C4-2B (cell line): Measurements from ENCODE around the gene ADPRH.

Experiments used
- H3K27ac ChIP-seq: fragments of 450-650 bp; 2 replicates; pipeline ENCODE4 v1.5.1; 2017
- ZFX ChIP-seq: fragments of 450-650 bp; IDR thresholded peaks from 2 replicates; pipeline ENCODE4 v1.6.1; 2017
- TF ChIP-seq, protein P1 (sequence below): fragments of 450-650 bp; conservative IDR thresholded peaks from 2 replicates; pipeline ENCODE4 v1.5.1; 2017; ENCODE audit warnings: mild to moderate bottlenecking

The ADPRH gene

DNA sequence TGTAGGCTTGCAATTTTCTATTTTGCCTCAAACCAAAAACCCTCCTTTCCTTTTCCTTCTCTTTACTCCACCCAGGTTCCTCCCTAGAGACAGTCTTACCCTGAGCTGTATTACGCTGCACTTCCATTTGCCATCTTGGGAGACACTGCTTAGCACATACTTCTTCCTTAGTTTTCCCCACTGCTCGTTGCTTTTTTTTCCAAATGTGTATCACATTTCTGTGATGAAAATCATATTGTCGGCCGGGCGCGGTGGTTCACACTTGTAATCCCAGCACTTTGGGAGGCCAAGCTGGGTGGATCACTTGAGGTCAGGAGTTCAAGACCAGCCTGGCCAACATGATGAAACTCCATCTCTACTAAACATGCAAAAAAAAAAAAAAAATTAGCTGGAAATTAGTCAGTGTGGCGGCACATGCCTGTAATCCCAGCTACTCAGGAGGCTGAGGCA, 51.6 kb downstream of the ADPRH start:
- H3K27ac ChIP-seq, result no peak overlapping the region

DNA sequence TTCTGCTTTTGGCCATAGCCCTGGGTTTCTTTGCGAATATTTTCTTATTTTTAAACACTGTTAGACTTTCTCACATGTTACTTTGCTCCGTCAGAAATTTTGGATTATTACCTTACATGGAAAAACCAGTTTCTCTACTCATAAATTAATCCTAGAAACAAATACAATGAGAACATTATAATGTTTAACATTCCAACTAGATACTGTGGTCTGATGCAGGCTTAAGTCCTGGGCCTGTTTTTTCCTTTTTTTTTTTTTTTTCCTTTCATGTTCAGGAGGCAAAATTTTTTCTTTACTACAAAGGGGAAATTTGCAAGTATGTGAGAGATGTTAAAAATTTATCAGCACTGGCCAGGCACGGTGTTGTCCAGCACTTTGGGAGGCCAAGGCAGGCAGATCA, 52.2 kb downstream of the ADPRH start:
- no peak for TF ChIP-seq ZFX
- TF ChIP-seq, protein P1, sequence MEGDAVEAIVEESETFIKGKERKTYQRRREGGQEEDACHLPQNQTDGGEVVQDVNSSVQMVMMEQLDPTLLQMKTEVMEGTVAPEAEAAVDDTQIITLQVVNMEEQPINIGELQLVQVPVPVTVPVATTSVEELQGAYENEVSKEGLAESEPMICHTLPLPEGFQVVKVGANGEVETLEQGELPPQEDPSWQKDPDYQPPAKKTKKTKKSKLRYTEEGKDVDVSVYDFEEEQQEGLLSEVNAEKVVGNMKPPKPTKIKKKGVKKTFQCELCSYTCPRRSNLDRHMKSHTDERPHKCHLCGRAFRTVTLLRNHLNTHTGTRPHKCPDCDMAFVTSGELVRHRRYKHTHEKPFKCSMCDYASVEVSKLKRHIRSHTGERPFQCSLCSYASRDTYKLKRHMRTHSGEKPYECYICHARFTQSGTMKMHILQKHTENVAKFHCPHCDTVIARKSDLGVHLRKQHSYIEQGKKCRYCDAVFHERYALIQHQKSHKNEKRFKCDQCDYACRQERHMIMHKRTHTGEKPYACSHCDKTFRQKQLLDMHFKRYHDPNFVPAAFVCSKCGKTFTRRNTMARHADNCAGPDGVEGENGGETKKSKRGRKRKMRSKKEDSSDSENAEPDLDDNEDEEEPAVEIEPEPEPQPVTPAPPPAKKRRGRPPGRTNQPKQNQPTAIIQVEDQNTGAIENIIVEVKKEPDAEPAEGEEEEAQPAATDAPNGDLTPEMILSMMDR, result no peak
- H3K27ac ChIP-seq, result no peak overlapping the region

More for the DNA sequence above, 51.6 kb downstream of the ADPRH start:
- TF ChIP-seq, protein P1, result no peak
- TF ChIP-seq ZFX, result no peak

DNA sequence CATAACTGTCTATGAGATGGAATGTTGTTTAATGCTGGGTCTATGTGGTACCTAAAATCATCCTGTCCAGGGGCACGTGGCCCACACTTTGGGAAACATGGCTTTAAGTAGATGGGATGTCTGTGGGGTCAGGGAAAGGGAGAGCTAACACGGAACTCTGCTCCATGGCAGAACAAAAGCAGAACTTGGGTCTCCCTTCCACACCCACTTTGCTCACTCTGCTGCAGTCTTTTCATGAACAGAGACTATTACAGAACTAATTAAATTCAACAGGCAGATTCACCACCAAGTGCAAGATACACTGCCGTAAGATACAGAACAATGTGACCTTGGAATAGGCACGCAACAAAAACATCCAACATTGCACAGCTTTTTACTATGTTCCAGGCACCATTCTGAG, 52.9 kb downstream of the ADPRH start:
- TF ChIP-seq, protein P1, result no peak
- no peak for TF ChIP-seq ZFX
- no peak overlapping the region for H3K27ac ChIP-seq

DNA sequence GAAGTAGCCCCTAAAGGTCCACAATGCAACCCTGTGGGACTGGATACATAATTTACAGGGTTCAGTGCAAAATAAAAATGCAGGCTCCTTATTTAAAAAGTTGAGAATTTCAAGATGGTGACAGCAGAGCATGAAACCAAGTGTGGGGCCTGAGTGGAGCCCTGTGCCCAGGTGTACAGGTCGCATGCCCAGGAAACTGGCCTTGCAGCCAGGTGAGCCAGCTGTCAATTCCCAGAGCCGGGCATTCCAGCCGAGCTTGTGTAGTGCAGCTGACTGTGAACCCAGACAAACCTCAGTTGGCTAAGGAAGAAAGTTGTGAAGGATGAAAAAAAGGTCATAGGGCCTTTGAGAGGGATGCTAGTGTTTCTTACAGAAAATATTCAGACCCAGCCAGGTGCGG, 53.5 kb downstream of the ADPRH start:
- H3K27ac ChIP-seq, result no peak overlapping the region
- TF ChIP-seq, protein P1, result no peak
- no peak for TF ChIP-seq ZFX

DNA sequence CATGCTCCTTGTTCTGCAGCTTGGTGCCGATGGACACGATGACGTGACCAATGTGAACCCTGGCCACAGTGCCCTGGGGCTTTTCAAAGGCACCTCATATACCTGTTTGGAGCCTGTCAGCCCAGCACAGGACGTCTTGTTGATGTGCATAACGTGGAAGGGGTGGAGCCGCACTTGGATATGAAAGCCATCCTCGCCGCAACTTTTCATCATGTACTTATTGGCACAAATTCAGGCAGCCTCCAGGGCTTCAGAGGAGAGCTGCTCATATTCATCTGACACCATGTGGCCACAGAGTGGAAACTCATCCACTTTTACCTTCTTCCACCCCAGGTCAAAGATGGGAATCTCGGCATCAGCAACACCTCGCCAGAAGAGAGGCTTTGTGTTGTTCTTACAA, 56.4 kb downstream of the ADPRH start:
- H3K27ac ChIP-seq, result peak overlapping the region; percentile 3; the same call in 1 of the 2 replicates
- no peak for TF ChIP-seq ZFX
- TF ChIP-seq, protein P1, result no peak

DNA sequence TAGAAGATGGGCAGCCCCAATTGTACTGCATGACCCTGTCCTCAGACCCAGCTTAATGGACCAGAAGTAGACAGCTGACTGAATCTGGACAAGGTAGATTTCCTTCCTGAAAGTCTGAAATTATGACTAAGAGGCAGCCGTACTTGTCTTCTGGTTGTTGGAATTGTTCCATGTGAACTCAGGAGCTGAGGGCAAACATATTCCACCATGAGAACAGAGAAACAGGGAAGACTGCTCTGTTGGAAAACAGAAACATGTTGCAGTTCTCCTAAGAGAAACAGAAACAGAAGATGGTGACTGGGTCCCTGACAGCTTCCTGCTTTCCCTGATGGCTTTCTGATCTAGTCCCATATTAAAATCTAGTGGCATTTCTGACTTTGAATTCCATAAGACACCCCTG, 57.0 kb downstream of the ADPRH start:
- no peak for TF ChIP-seq ZFX
- peak overlapping the region; percentile 3; the same call in 1 of the 2 replicates for H3K27ac ChIP-seq

DNA sequence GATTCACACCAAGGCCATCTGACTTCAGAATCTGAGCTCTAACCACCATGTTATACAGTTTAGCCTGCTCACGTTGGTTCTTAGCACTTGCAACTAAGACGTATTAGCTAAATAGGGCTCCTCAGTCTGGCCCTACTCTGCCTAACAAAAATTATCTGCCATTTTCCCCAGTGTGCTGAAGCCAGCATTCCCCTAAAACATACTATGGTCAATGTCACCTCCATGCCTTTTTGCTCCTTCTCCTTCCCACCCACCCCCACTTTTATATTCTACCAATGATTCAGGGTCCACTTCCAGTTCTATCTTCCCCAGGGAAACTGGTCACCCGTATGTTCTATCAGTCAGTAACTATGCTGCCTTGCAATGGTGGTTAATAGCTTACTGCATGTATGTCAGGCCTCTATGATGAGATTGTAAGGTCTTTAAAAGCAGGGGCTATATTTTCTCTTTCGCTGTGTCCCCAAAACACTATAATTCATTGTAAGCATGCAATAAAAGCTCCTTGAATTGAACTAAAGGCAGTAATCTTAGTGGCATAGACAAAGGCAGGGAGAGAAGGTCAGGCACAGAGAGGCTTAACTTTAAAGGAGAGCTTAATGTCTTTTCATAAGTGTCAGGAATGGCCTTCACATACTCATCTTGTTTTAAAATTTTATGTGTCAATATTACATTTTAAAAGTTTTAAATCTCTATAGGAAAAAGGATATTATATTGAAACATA, 57.8 kb downstream of the ADPRH start:
- no peak overlapping the region for H3K27ac ChIP-seq
- TF ChIP-seq, protein P1, result no peak
- TF ChIP-seq ZFX, result no peak
